Measurements from ENCODE around the gene RBBP9. TPM values are rescaled to one million over a fixed set of nuclear protein-coding genes. Genes with fewer than 3 reads are reported as not detected.

RBBP9 gene
- total and polyA plus RNA-seq, 2 of the 4 experiments (the other 2 are of a cell fraction): 4.8 to 31.4 TPM

GRCh38 chr20:18481596-18481995 lies 15.4 kb downstream of the RBBP9 start:
- Histone ChIP-seq H3K9ac (ENCODE audit: low read depth, low read length) (no peak overlapping the region), H3K56ac (ENCODE audit: extremely low read depth, insufficient read depth, low read length) (no peak overlapping the region), H3K79me1 (ENCODE audit: low read depth in 1 of 2, low read length in 2 of 2) (no peaks in the 10 kb centered on the region), H3K9me3 (ENCODE audit: control insufficient read depth, insufficient read depth, low read length) (no peaks in the 10 kb centered on the region), H3K23ac (ENCODE audit: low read depth, low read length) (no peak overlapping the region), H3K14ac (replicated peaks; ENCODE audit: low read depth, low read length) (no peak overlapping the region), H3K27me3 (ENCODE audit: control insufficient read depth, insufficient read depth, low read length) (no peaks in the 10 kb centered on the region), H4K91ac (ENCODE audit: insufficient read depth, low read depth, low read length) (no peak overlapping the region), H2AK9ac (replicated peaks; ENCODE audit: low read depth, low read length, poor library complexity) (no peak overlapping the region), H2BK5ac (ENCODE audit: low read depth, low read length, poor library complexity, severe bottlenecking) (no peak overlapping the region), H4K5ac (ENCODE audit: low read depth, low read length) (no peak overlapping the region), H3K4me2 (ENCODE audit: low read depth, low read length) (no peak overlapping the region), H4K20me1 (ENCODE audit: insufficient read depth, low read length) (no peaks in the 10 kb centered on the region), H2BK15ac (ENCODE audit: low read depth, low read length) (no peak overlapping the region), H2BK20ac (ENCODE audit: low read depth, low read length) (no peak overlapping the region), H2BK120ac (ENCODE audit: low read depth, low read length) (no peak overlapping the region), H4K8ac (ENCODE audit: low read depth in 2 of 2, low read length in 2 of 2) (no peak overlapping the region), H3K36me3 (ENCODE audit: control insufficient read depth, insufficient read depth, low read length) (peaks cover 13% of the 10 kb centered on the region), H3K4ac (ENCODE audit: low read depth, low read length) (no peak overlapping the region), H2AFZ (replicated peaks; ENCODE audit: low read length, poor library complexity) (no peak overlapping the region), H3K18ac (ENCODE audit: low read depth, low read length) (no peak overlapping the region), H3K4me3 (ENCODE audit: insufficient read depth, low read depth, low read length) (no peak overlapping the region), H2AK5ac (ENCODE audit: low read depth, low read length) (no peak overlapping the region), H3K27ac (ENCODE audit: insufficient read depth, low read length) (no peak overlapping the region), H3K4me1 (ENCODE audit: control insufficient read depth, insufficient read depth, low read length) (no peaks in the 10 kb centered on the region), H3K9me1 (ENCODE audit: insufficient read depth, low read length) (no peaks in the 10 kb centered on the region)
- WGBS, 2 experiments (ENCODE audit: extremely low coverage in 2 of 2, insufficient read length in 1 of 2): no CpG with 5 or more reads among the region's 4 CpGs
- intact Hi-C loops (cut with micrococcal nuclease): no loop called here
- no peak for DNase-seq
- BruUV-seq (replicated peaks): no TSS peak
- dilution Hi-C loops (cut with HindIII; ENCODE audit: low sequenced_read_pairs, unreplicated experiment): no loop called here
- in situ Hi-C loops (cut with MboI; ENCODE audit: low sequenced_read_pairs): no loop called here
- ATAC-seq (ENCODE audit: low read depth): no peak
- ChIA-PET CTCF (no interaction called here), POLR2A (ENCODE audit: unreplicated experiment) (no interaction called here)
- TF ChIP-seq ELK1 (IDR thresholded peaks at IDR 0.05; ENCODE audit: borderline replicate concordance, low read depth, low read length) (no peak), POLR2A (IDR thresholded peaks at IDR 0.05; ENCODE audit: low read depth, low read length) (no peak), BHLHE40 (IDR thresholded peaks at IDR 0.05; ENCODE audit: low read depth, low read length) (no peak), CHD1 (IDR thresholded peaks at IDR 0.05; ENCODE audit: low read depth, low read length) (no peak), MXI1 (IDR thresholded peaks at IDR 0.05; ENCODE audit: borderline replicate concordance, low read depth, low read length) (no peak), RFX5 (IDR thresholded peaks at IDR 0.05; ENCODE audit: low read depth, low read length) (no peak), RCOR1 (IDR thresholded peaks at IDR 0.05; ENCODE audit: insufficient replicate concordance, low read length) (no peak), MAFK (IDR thresholded peaks at IDR 0.05; ENCODE audit: low read depth, low read length) (no peak), MAZ (IDR thresholded peaks at IDR 0.05; ENCODE audit: borderline replicate concordance, low read depth, low read length) (no peak), USF2 (IDR thresholded peaks at IDR 0.05; ENCODE audit: low read depth, low read length) (no peak), CTCF (conservative IDR thresholded peaks at IDR 0.05; ENCODE audit: low read depth, low read length) (no peak), RAD21 (IDR thresholded peaks at IDR 0.05; ENCODE audit: low read length) (no peak), SMC3 (IDR thresholded peaks at IDR 0.05; ENCODE audit: low read depth, low read length) (no peak), FOS (IDR thresholded peaks at IDR 0.05; ENCODE audit: low read depth, low read length) (no peak), NFE2L2 (IDR thresholded peaks at IDR 0.05; ENCODE audit: low read depth, low read length) (no peak), CEBPB (IDR thresholded peaks at IDR 0.05; ENCODE audit: low read depth, low read length) (no peak)
